Astrocyte (in vitro differentiated cells and primary cell): ENCODE results near the gene GYS1. TPM values are rescaled to one million over a fixed set of nuclear protein-coding genes. Genes with fewer than 3 reads are reported as not detected.

ENCODE experiments used
- DNase-seq: peaks from one replicate; pipeline ENCODE4 v3.0.0-alpha.2; 2010; ENCODE audit warnings: low read depth
- FAIRE-seq: peaks from 2 replicates; lab custom pipeline; 2011; peaks lifted over from hg19 to GRCh38; lab: Jason Lieb, UNC
- H2AFZ ChIP-seq: 2 replicates; pipeline ENCODE4 v1.6.0; 2012; ENCODE audit warnings: low read depth, low read length, inconsistent platforms
- H3K27ac ChIP-seq: 2 replicates; pipeline ENCODE4 v1.5.1; 2011; ENCODE audit warnings: low read depth, low read length, inconsistent platforms
- H3K27me3 ChIP-seq: 2 replicates; pipeline ENCODE4 v1.6.0; 2011; ENCODE audit warnings: low read length, inconsistent platforms; ENCODE audit not compliant: insufficient read depth
- H3K36me3 ChIP-seq: 2 replicates; pipeline ENCODE4 v1.5.1; 2011; ENCODE audit warnings: low read length, inconsistent platforms; ENCODE audit not compliant: insufficient read depth
- H3K4me1 ChIP-seq: 2 replicates; pipeline ENCODE4 v1.5.1; 2011; ENCODE audit warnings: low read length, inconsistent platforms; ENCODE audit not compliant: insufficient read depth
- H3K4me2 ChIP-seq: 2 replicates; pipeline ENCODE4 v1.6.0; 2012; ENCODE audit warnings: low read length, inconsistent platforms
- H3K4me3 ChIP-seq: 2 replicates; pipeline ENCODE4 v1.5.1; 2011; ENCODE audit warnings: low read depth, mild to moderate bottlenecking, low read length, inconsistent platforms; ENCODE audit not compliant: insufficient read depth
- H3K79me2 ChIP-seq: 2 replicates; pipeline ENCODE4 v1.6.0; 2012; ENCODE audit warnings: mild to moderate bottlenecking, low read length, inconsistent platforms; ENCODE audit not compliant: insufficient read depth
- H3K9ac ChIP-seq: 2 replicates; pipeline ENCODE4 v1.6.0; 2012; ENCODE audit warnings: mild to moderate bottlenecking, low read length, inconsistent platforms
- H3K9me3 ChIP-seq: 2 replicates; pipeline ENCODE4 v1.5.1; 2012; ENCODE audit warnings: low read depth, mild to moderate bottlenecking, low read length, inconsistent platforms; ENCODE audit not compliant: insufficient read depth
- H4K20me1 ChIP-seq: 2 replicates; pipeline ENCODE4 v1.6.0; 2012; ENCODE audit warnings: low read length, inconsistent platforms; ENCODE audit not compliant: insufficient read depth
- H3K27ac Mint-ChIP-seq: one replicate; pipeline ENCODE4 v1.8.0; 2021; ENCODE audit warnings: mild to moderate bottlenecking, mixed read lengths; ENCODE audit not compliant: unreplicated experiment
- H3K27me3 Mint-ChIP-seq: one replicate; pipeline ENCODE4 v1.8.0; 2021; ENCODE audit warnings: low read depth, mixed read lengths; ENCODE audit not compliant: unreplicated experiment
- H3K36me3 Mint-ChIP-seq: one replicate; pipeline ENCODE4 v1.8.0; 2021; ENCODE audit warnings: low read depth, mixed read lengths; ENCODE audit not compliant: unreplicated experiment
- H3K4me1 Mint-ChIP-seq: one replicate; pipeline ENCODE4 v1.8.0; 2021; ENCODE audit warnings: low read depth, mixed read lengths; ENCODE audit not compliant: unreplicated experiment
- H3K4me3 Mint-ChIP-seq: one replicate; pipeline ENCODE4 v1.8.0; 2021; ENCODE audit warnings: mild to moderate bottlenecking, moderate library complexity, mixed read lengths; ENCODE audit not compliant: unreplicated experiment
- H3K9me3 Mint-ChIP-seq: one replicate; pipeline ENCODE4 v1.8.0; 2021; ENCODE audit warnings: mild to moderate bottlenecking, mixed read lengths; ENCODE audit not compliant: unreplicated experiment
- EZH2 ChIP-seq: IDR thresholded peaks from 2 replicates; pipeline ENCODE4 v1.6.1; 2012; ENCODE audit warnings: mild to moderate bottlenecking, low read length, inconsistent platforms; ENCODE audit not compliant: insufficient read depth
- total RNA-seq: library from RNA; stranded (reverse); gene quantifications from 2 replicates; pipeline ENCODE4 v1.2.1, GENCODE V29; 2021
- TF ChIP-seq, protein P1 (sequence below): IDR thresholded peaks from 2 replicates; pipeline ENCODE4 v1.5.1; 2011; ENCODE audit warnings: low read depth, mild to moderate bottlenecking, inconsistent platforms, low read length, moderate library complexity; ENCODE audit not compliant: insufficient read depth

Gene GYS1
- total RNA-seq, 1 donor from 2014 or later = 86.0 TPM

DNA sequence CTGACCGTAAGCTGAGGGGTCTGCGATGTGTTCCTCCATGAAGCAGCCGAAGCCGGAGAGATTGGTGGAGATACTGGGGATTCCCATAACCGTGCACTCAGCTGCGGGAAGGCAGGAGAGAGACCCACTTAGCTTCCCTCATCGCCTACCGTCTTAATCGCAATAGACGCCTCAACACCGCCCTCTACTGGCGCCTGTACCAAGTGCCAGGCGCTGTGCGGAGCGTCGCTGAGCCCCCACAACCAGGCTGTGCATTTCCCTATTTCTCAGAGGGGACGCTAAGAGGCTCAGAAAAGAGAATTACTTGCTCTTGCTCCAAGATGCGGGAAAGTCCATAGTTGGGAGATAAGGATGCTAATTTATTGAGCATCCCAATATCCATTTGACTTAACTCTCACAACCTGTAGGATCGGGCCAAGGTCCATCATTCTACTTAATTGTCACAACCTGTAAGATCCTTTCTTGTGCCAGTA lies 22.1 kb downstream of the GYS1 start:
- Mint-ChIP-seq H3K36me3 (peaks cover 35% of the 10 kb centered on the region), H3K27ac (no peak overlapping the region), H3K9me3 (no peaks in the 10 kb centered on the region), H3K4me3 (no peak overlapping the region), H3K4me1 (peaks cover 13% of the 10 kb centered on the region), H3K27me3 (no peaks in the 10 kb centered on the region)
- H3K4me2 ChIP-seq = no peak overlapping the region
- H3K79me2 ChIP-seq = peaks cover 12% of the 10 kb centered on the region
- no peak overlapping the region for H3K4me3 ChIP-seq
- H2AFZ ChIP-seq = no peak overlapping the region
- H3K9ac ChIP-seq = peak overlapping the region; percentile 21
- no peak overlapping the region for H3K27ac ChIP-seq
- DNase-seq (no peak), FAIRE-seq (no peak)
- peaks cover 15% of the 10 kb centered on the region for H3K36me3 ChIP-seq
- no peak for TF ChIP-seq EZH2
- TF ChIP-seq, protein P1, sequence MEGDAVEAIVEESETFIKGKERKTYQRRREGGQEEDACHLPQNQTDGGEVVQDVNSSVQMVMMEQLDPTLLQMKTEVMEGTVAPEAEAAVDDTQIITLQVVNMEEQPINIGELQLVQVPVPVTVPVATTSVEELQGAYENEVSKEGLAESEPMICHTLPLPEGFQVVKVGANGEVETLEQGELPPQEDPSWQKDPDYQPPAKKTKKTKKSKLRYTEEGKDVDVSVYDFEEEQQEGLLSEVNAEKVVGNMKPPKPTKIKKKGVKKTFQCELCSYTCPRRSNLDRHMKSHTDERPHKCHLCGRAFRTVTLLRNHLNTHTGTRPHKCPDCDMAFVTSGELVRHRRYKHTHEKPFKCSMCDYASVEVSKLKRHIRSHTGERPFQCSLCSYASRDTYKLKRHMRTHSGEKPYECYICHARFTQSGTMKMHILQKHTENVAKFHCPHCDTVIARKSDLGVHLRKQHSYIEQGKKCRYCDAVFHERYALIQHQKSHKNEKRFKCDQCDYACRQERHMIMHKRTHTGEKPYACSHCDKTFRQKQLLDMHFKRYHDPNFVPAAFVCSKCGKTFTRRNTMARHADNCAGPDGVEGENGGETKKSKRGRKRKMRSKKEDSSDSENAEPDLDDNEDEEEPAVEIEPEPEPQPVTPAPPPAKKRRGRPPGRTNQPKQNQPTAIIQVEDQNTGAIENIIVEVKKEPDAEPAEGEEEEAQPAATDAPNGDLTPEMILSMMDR = peak; percentile 93
- no peaks in the 10 kb centered on the region for H3K9me3 ChIP-seq
- peaks cover 13% of the 10 kb centered on the region for H3K4me1 ChIP-seq
- peaks cover 45% of the 10 kb centered on the region for H4K20me1 ChIP-seq
- no peaks in the 10 kb centered on the region for H3K27me3 ChIP-seq

DNA sequence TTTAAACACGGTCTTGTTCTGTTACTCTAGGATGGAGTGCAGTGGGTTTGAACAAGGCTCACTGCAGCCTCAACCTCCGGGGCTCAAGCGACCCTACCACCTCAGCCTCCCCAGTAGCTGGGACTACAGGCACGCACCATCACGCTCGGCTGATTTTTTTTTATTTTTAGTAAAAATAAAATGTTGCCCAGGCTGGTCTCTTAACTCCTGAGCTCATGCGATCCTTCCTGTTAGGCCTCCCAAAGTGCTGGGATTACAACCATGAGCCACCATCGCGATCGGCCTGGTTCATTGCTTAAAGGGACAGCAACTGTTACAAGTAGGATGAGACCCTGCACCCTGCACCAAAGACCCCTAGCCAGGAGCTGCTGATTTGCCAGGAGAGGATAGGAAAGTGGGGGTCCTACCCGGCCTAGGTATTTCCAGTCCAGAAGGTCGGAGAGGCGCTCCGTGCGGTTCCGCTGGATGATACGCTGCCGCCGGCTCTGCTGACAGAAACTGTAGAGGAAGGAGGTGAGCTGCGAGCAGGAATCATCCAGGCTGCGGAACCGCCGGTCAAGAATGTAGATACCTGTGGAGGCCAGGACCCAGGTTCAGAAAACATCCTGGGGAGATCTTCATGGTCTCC lies 22.9 kb downstream of the GYS1 start:
- H3K9me3 Mint-ChIP-seq = no peaks in the 10 kb centered on the region
- Histone ChIP-seq H3K4me2 (no peak overlapping the region), H3K4me3 (no peak overlapping the region), H3K9me3 (no peaks in the 10 kb centered on the region), H2AFZ (no peak overlapping the region), H3K27ac (no peak overlapping the region), H3K36me3 (peaks cover 15% of the 10 kb centered on the region), H3K27me3 (no peaks in the 10 kb centered on the region), H3K79me2 (peaks cover 19% of the 10 kb centered on the region), H3K9ac (peak overlapping the region; percentile 21), H3K4me1 (peaks cover 14% of the 10 kb centered on the region), H4K20me1 (peaks cover 52% of the 10 kb centered on the region)
- H3K36me3 Mint-ChIP-seq = peaks cover 39% of the 10 kb centered on the region
- no peak overlapping the region for H3K27ac Mint-ChIP-seq
- no peak overlapping the region for H3K4me3 Mint-ChIP-seq
- no peak for DNase-seq
- H3K27me3 Mint-ChIP-seq = no peaks in the 10 kb centered on the region
- FAIRE-seq = no peak
- peaks cover 13% of the 10 kb centered on the region for H3K4me1 Mint-ChIP-seq
- TF ChIP-seq, protein P1 = no peak
- TF ChIP-seq EZH2 = no peak
